ENCODE measurements around the gene SLC9A6. TPM values are rescaled to one million over a fixed set of nuclear protein-coding genes. Genes with fewer than 3 reads are reported as not detected.

The SLC9A6 gene
- total and polyA plus RNA-seq, 9 of the 15 experiments (the other 6 are each of a cell fraction or from before 2014, with no cell fraction given) = 3.7 to 13.9 (median 9.9) TPM

DNA sequence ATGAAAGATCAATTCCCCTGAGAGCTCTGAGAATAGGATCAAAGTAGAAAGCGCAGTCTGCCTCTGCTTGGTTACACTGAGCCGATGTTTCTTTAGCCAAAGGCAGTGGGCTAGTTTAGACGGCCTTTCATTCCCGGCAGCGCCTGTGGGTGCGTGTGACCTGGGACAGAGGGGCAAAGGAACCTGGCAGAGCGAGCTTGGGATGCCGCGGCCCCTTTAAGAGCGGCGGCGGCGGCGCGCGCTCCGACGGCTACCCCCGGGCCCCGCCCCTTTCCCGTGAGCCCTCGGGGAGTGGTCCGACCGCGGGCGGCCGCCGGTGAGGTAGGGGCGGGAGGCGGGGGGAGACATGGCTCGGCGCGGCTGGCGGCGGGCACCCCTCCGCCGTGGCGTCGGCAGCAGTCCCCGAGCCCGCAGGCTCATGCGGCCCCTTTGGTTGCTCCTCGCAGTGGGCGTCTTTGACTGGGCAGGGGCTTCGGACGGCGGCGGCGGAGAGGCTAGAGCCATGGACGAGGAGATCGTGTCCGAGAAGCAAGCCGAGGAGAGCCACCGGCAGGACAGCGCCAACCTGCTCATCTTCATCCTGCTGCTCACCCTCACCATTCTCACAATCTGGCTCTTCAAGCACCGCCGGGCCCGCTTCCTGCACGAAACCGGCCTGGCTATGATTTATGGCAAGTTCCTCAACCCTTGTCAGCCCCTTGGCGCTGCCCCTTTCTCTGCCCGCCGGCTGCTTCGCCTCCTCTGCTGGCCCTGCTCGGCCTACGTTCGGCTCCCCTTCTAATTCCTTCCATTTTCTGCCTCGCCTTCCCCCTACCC lies at the start of gene SLC9A6 (continued):
- no peak for TF ChIP-seq PRMT5 (CRISPR knock-in tag; IDR thresholded peaks at IDR 0.05)
- TF ChIP-seq TCF7L2 (IDR thresholded peaks at IDR 0.05; ENCODE audit: low read depth, low read length) = no peak
- no peak for TF ChIP-seq TAF9B (IDR thresholded peaks at IDR 0.05; ENCODE audit: partially characterized antibody)
- no peak for TF ChIP-seq KDM1A (IDR thresholded peaks at IDR 0.05)
- TF ChIP-seq, protein P1, sequence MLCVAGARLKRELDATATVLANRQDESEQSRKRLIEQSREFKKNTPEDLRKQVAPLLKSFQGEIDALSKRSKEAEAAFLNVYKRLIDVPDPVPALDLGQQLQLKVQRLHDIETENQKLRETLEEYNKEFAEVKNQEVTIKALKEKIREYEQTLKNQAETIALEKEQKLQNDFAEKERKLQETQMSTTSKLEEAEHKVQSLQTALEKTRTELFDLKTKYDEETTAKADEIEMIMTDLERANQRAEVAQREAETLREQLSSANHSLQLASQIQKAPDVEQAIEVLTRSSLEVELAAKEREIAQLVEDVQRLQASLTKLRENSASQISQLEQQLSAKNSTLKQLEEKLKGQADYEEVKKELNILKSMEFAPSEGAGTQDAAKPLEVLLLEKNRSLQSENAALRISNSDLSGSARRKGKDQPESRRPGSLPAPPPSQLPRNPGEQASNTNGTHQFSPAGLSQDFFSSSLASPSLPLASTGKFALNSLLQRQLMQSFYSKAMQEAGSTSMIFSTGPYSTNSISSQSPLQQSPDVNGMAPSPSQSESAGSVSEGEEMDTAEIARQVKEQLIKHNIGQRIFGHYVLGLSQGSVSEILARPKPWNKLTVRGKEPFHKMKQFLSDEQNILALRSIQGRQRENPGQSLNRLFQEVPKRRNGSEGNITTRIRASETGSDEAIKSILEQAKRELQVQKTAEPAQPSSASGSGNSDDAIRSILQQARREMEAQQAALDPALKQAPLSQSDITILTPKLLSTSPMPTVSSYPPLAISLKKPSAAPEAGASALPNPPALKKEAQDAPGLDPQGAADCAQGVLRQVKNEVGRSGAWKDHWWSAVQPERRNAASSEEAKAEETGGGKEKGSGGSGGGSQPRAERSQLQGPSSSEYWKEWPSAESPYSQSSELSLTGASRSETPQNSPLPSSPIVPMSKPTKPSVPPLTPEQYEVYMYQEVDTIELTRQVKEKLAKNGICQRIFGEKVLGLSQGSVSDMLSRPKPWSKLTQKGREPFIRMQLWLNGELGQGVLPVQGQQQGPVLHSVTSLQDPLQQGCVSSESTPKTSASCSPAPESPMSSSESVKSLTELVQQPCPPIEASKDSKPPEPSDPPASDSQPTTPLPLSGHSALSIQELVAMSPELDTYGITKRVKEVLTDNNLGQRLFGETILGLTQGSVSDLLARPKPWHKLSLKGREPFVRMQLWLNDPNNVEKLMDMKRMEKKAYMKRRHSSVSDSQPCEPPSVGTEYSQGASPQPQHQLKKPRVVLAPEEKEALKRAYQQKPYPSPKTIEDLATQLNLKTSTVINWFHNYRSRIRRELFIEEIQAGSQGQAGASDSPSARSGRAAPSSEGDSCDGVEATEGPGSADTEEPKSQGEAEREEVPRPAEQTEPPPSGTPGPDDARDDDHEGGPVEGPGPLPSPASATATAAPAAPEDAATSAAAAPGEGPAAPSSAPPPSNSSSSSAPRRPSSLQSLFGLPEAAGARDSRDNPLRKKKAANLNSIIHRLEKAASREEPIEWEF (CRISPR knock-in tag; IDR thresholded peaks at IDR 0.05) = 0 out of 2 replicates have a peak, but pooled peaks have one; percentile 36
- no peak for TF ChIP-seq NR4A1 (CRISPR knock-in tag; IDR thresholded peaks at IDR 0.05)
- TF ChIP-seq NR4A1 (tag; IDR thresholded peaks at IDR 0.05) = no peak
- TF ChIP-seq GABPB2 (CRISPR knock-in tag; conservative IDR thresholded peaks at IDR 0.05) = no peak
- TF ChIP-seq MTA1 (IDR thresholded peaks at IDR 0.05; ENCODE audit: borderline replicate concordance) = no peak
- TF ChIP-seq, protein P2, sequence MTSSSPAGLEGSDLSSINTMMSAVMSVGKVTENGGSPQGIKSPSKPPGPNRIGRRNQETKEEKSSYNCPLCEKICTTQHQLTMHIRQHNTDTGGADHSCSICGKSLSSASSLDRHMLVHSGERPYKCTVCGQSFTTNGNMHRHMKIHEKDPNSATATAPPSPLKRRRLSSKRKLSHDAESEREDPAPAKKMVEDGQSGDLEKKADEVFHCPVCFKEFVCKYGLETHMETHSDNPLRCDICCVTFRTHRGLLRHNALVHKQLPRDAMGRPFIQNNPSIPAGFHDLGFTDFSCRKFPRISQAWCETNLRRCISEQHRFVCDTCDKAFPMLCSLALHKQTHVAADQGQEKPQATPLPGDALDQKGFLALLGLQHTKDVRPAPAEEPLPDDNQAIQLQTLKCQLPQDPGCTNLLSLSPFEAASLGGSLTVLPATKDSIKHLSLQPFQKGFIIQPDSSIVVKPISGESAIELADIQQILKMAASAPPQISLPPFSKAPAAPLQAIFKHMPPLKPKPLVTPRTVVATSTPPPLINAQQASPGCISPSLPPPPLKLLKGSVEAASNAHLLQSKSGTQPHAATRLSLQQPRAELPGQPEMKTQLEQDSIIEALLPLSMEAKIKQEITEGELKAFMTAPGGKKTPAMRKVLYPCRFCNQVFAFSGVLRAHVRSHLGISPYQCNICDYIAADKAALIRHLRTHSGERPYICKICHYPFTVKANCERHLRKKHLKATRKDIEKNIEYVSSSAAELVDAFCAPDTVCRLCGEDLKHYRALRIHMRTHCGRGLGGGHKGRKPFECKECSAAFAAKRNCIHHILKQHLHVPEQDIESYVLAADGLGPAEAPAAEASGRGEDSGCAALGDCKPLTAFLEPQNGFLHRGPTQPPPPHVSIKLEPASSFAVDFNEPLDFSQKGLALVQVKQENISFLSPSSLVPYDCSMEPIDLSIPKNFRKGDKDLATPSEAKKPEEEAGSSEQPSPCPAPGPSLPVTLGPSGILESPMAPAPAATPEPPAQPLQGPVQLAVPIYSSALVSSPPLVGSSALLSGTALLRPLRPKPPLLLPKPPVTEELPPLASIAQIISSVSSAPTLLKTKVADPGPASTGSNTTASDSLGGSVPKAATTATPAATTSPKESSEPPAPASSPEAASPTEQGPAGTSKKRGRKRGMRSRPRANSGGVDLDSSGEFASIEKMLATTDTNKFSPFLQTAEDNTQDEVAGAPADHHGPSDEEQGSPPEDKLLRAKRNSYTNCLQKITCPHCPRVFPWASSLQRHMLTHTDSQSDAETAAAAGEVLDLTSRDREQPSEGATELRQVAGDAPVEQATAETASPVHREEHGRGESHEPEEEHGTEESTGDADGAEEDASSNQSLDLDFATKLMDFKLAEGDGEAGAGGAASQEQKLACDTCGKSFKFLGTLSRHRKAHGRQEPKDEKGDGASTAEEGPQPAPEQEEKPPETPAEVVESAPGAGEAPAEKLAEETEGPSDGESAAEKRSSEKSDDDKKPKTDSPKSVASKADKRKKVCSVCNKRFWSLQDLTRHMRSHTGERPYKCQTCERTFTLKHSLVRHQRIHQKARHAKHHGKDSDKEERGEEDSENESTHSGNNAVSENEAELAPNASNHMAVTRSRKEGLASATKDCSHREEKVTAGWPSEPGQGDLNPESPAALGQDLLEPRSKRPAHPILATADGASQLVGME (CRISPR knock-in tag; IDR thresholded peaks at IDR 0.05) = no peak
- 0 out of 2 replicates have a peak, but pooled peaks have one; percentile 14 for TF ChIP-seq CREB1 (IDR thresholded peaks at IDR 0.05)
- TF ChIP-seq CREB1 (CRISPR knock-in tag; IDR thresholded peaks at IDR 0.05) = no peak
- no peak for TF ChIP-seq ZFP30 (CRISPR knock-in tag; IDR thresholded peaks at IDR 0.05; ENCODE audit: borderline replicate concordance)
- peak; percentile 74 for TF ChIP-seq RBFOX2 (IDR thresholded peaks at IDR 0.05; ENCODE audit: low read depth, low read length)
- no peak for TF ChIP-seq KAT2B (IDR thresholded peaks at IDR 0.05; ENCODE audit: low read depth, low read length)
- no peak for TF ChIP-seq ETS2 (tag; IDR thresholded peaks at IDR 0.05; ENCODE audit: borderline replicate concordance, poor library complexity, severe bottlenecking)
- TF ChIP-seq ZNF696 (CRISPR knock-in tag; conservative IDR thresholded peaks at IDR 0.05) = no peak
- no peak for TF ChIP-seq TSC22D4 (tag; IDR thresholded peaks at IDR 0.05)

Data from K562 (cell line).